HG03103 (cell line): ENCODE measurements around the gene POLR1F.
"Not testable (repeated sequence)": the region's sequence is repeated elsewhere in the genome, so short reads cannot be mapped to it uniquely, and the experiment has no call there.

Source experiments
- ATAC-seq: cut with Tn5 transposase; IDR thresholded peaks from one replicate; pipeline ENCODE4 v1.9.1; 2021; ENCODE audit warnings: low read depth; ENCODE audit not compliant: unreplicated experiment

Gene POLR1F

GRCh38 chr7:19708397-19709248 is at the start of gene POLR1F:
POLR1F (minus strand) TSS chr7:19709037; CDS start chr7:19709016, 21 bp downstream.
- peak; percentile 98 for ATAC-seq

GRCh38 chr7:19754521-19755116 is 45.8 kb upstream of the POLR1F start:
- ATAC-seq, result no peak

GRCh38 chr7:19752020-19752419 is 43.2 kb upstream of the POLR1F start:
- no peak for ATAC-seq

GRCh38 chr7:19749658-19750057 is 40.8 kb upstream of the POLR1F start:
- ATAC-seq, result no peak

GRCh38 chr7:19747740-19748339 is 39.0 kb upstream of the POLR1F start:
- ATAC-seq, result no peak

GRCh38 chr7:19744075-19744474 is 35.2 kb upstream of the POLR1F start:
- ATAC-seq, result no peak

GRCh38 chr7:19728716-19729115 is 19.9 kb upstream of the POLR1F start:
- ATAC-seq, result no peak

- no peak for ATAC-seq
Observed at GRCh38 chr7:19725770-19726169, 16.9 kb upstream of the POLR1F start.

- no peak for ATAC-seq
Observed at GRCh38 chr7:19715499-19715898, 6.7 kb upstream of the POLR1F start.

GRCh38 chr7:19713676-19714075 is 4.8 kb upstream of the POLR1F start:
- ATAC-seq, result no peak

- no peak for ATAC-seq
Observed at GRCh38 chr7:19709249-19709578, 377 bp upstream of the POLR1F start.

GRCh38 chr7:19707240-19707639 is 1.6 kb downstream of the POLR1F start:
- ATAC-seq, result no peak

GRCh38 chr7:19705663-19706062 is 3.2 kb downstream of the POLR1F start:
- no peak for ATAC-seq

GRCh38 chr7:19701471-19701870 is 7.4 kb downstream of the POLR1F start:
- ATAC-seq, result no peak

- no peak for ATAC-seq
Observed at GRCh38 chr7:19700936-19701335, 7.9 kb downstream of the POLR1F start.

- ATAC-seq, result no peak
Observed at GRCh38 chr7:19698331-19698730, 10.5 kb downstream of the POLR1F start.

- no peak for ATAC-seq
Observed at GRCh38 chr7:19696926-19697325, 11.9 kb downstream of the POLR1F start.

GRCh38 chr7:19692111-19692828 is 16.6 kb downstream of the POLR1F start:
- ATAC-seq, result no peak

- ATAC-seq, result no peak
Observed at GRCh38 chr7:19690736-19691135, 18.1 kb downstream of the POLR1F start.

- not testable (repeated sequence) for ATAC-seq
Observed at GRCh38 chr7:19689130-19689529, 19.7 kb downstream of the POLR1F start.

- no peak for ATAC-seq
Observed at GRCh38 chr7:19681596-19681995, 27.2 kb downstream of the POLR1F start.
